Peyer's patch (tissue), 4 donors: ENCODE measurements around the gene ZNF638.

ENCODE experiments used
- CTCF ChIP-seq, 6 experiments: fragments of 450-650 bp in 4 of 6; fragments of 200-600 bp in 2 of 6; sonication (generic) in 1 of 6; IDR thresholded peaks; one replicate each; pipeline ENCODE4 v1.5.1; 2017 to 2019; ENCODE audit warnings: antibody characterized with exemption in 6 of 6, mild to moderate bottlenecking in 3 of 6, moderate library complexity in 1 of 6
- POLR2A ChIP-seq, 2 donors: fragments of 450-650 bp; IDR thresholded peaks; one replicate each; pipeline ENCODE4 v1.5.1; 2017; ENCODE audit warnings: antibody characterized with exemption in 2 of 2, mild to moderate bottlenecking in 2 of 2, moderate library complexity in 2 of 2

GRCh38 chr2:71473346-71474031 lies 141.9 kb downstream of the ZNF638 start:
- TF ChIP-seq CTCF (IDR thresholded peaks at IDR 0.05), result no peak
- no peak for TF ChIP-seq POLR2A (IDR thresholded peaks at IDR 0.05)
